Measurements from ENCODE around the gene ATG16L1. TPM values are rescaled to one million over a fixed set of nuclear protein-coding genes. Genes with fewer than 3 reads are reported as not detected.

The ATG16L1 gene
- total RNA-seq, 4 donors from 2014 or later, result 38.6 to 77.2 (median 49.4) TPM

DNA sequence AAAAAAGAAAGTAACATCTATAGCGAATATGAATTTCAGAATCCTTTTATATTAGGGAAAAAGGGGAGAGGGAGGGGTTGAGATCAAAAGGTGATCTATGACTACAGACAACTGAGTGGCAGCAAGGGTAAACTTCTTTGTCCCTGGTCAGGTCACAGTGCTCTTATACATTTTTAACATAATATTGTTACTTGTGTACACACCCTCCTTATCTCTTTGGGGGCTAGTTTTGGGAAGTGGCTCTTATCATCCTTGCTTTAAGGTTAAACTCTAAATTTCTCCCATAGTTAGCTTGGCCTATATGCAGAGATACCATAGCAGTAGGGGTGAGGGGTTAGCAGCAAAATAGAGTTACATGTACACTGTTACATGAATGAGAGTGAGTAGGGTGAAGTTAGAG, 31.6 kb upstream of the ATG16L1 start:
- no peaks in the 10 kb centered on the region for H3K9me3 ChIP-seq
- no peak for TF ChIP-seq EP300 (IDR thresholded peaks at IDR 0.05)
- no peak for TF ChIP-seq POLR2AphosphoS5 (IDR thresholded peaks at IDR 0.05)
- TF ChIP-seq POLR2A (IDR thresholded peaks at IDR 0.05), result no peak
- TF ChIP-seq, protein P1, sequence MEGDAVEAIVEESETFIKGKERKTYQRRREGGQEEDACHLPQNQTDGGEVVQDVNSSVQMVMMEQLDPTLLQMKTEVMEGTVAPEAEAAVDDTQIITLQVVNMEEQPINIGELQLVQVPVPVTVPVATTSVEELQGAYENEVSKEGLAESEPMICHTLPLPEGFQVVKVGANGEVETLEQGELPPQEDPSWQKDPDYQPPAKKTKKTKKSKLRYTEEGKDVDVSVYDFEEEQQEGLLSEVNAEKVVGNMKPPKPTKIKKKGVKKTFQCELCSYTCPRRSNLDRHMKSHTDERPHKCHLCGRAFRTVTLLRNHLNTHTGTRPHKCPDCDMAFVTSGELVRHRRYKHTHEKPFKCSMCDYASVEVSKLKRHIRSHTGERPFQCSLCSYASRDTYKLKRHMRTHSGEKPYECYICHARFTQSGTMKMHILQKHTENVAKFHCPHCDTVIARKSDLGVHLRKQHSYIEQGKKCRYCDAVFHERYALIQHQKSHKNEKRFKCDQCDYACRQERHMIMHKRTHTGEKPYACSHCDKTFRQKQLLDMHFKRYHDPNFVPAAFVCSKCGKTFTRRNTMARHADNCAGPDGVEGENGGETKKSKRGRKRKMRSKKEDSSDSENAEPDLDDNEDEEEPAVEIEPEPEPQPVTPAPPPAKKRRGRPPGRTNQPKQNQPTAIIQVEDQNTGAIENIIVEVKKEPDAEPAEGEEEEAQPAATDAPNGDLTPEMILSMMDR (IDR thresholded peaks at IDR 0.05), result no peak

DNA sequence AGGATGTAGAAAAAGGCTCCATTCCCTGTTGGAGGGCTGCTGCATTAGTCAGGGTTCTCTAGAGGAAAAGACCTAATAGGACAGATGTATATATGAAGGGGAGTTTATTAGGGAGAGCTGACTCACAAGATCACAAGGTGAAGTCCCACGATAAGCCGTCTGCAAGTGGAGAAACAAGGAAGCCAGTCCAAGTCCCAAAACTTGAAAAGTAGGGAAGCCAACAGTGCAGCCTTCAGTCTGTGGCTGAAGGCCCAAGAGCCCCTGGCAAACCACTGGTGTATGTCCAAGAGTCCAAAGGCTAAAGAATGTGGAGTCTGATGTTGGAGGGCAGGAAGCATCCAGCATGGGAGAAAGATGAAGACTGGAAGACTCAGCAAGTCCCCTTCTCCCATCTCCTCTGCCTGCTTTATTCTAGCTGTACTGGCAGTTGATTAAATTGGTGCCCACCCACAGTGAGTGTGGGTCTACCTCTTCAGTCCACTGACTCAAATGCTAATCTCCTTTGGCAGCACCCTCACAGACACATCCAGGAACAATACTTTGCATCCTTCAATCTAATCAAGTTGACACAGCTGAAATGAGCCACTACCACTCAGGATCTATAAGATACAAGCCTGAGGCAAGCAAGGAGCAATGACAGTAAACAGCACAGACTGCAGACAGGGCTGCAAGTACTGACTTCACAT, 30.0 kb upstream of the ATG16L1 start:
- H3K4me3 ChIP-seq, result no peak overlapping the region
- no peaks in the 10 kb centered on the region for H3K4me1 ChIP-seq
- no peaks in the 10 kb centered on the region for H3K36me3 ChIP-seq
- 64% methylated on average over 2 of the region's 2 CpGs for WGBS
- TF ChIP-seq, protein P1 (IDR thresholded peaks at IDR 0.05), result no peak
- TF ChIP-seq EP300 (IDR thresholded peaks at IDR 0.05) (no peak), POLR2A (IDR thresholded peaks at IDR 0.05) (no peak), POLR2AphosphoS5 (IDR thresholded peaks at IDR 0.05) (no peak)
- H3K27me3 ChIP-seq, result no peaks in the 10 kb centered on the region
- no peak overlapping the region for H3K27ac ChIP-seq
- no peak for DNase-seq (ENCODE audit: low spot score in 2 of 2)
- no peaks in the 10 kb centered on the region for H3K9me3 ChIP-seq

More for the DNA sequence above, 31.6 kb upstream of the ATG16L1 start:
- WGBS, result 97% methylated on average over 1 of the region's 1 CpG
- Histone ChIP-seq H3K4me3 (no peak overlapping the region), H3K36me3 (no peaks in the 10 kb centered on the region), H3K4me1 (no peaks in the 10 kb centered on the region), H3K27me3 (no peaks in the 10 kb centered on the region), H3K27ac (no peak overlapping the region)
- no peak for DNase-seq (ENCODE audit: low spot score in 2 of 2)

DNA sequence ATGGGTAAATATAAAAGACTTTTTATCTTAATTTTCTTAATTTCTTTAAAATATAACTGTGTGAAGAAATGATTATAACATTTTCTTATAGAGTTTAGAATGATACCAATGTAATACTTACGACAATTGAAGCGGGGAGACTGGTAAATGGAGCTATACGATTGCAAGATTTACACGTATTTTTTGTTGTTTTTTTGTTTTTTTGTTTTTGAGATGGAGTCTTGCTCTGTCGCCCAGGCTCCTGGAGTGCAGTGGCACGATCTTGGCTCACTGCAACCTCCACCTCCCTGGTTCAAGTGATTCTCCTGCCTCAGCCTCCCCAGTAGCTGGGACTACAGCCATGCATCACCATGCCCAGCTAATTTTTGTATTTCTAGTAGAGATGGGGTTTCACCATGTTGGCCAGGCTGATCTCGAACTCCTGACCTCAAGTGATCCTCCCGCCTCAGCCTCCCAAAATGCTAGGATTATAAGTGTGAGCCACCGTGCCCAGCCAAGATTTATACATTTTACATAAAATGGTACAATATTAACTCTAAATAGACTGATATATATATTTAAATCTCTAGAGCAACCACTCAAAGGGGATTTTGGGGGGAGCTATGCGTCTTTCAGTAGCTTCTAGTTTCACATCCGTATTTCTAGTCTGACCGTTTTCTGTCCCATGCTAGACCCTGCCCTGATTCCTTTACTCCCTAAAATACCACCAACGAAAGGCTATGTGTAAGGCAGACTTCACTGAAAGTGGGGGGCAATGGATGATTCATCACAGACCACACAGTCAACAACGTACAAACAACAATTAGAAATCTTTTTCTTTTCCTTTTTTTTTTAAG, 28.2 kb upstream of the ATG16L1 start:
- no peaks in the 10 kb centered on the region for H3K27me3 ChIP-seq
- no peaks in the 10 kb centered on the region for H3K4me1 ChIP-seq
- no peaks in the 10 kb centered on the region for H3K36me3 ChIP-seq
- TF ChIP-seq POLR2A (IDR thresholded peaks at IDR 0.05), result no peak
- TF ChIP-seq EP300 (IDR thresholded peaks at IDR 0.05), result no peak
- TF ChIP-seq POLR2AphosphoS5 (IDR thresholded peaks at IDR 0.05), result no peak
- TF ChIP-seq, protein P1 (IDR thresholded peaks at IDR 0.05), result no peak
- no peak overlapping the region for H3K27ac ChIP-seq
- H3K9me3 ChIP-seq, result no peaks in the 10 kb centered on the region
- DNase-seq (ENCODE audit: low spot score in 2 of 2), result no peak
- no peak overlapping the region for H3K4me3 ChIP-seq
- 85% methylated on average over 14 of the region's 14 CpGs for WGBS

DNA sequence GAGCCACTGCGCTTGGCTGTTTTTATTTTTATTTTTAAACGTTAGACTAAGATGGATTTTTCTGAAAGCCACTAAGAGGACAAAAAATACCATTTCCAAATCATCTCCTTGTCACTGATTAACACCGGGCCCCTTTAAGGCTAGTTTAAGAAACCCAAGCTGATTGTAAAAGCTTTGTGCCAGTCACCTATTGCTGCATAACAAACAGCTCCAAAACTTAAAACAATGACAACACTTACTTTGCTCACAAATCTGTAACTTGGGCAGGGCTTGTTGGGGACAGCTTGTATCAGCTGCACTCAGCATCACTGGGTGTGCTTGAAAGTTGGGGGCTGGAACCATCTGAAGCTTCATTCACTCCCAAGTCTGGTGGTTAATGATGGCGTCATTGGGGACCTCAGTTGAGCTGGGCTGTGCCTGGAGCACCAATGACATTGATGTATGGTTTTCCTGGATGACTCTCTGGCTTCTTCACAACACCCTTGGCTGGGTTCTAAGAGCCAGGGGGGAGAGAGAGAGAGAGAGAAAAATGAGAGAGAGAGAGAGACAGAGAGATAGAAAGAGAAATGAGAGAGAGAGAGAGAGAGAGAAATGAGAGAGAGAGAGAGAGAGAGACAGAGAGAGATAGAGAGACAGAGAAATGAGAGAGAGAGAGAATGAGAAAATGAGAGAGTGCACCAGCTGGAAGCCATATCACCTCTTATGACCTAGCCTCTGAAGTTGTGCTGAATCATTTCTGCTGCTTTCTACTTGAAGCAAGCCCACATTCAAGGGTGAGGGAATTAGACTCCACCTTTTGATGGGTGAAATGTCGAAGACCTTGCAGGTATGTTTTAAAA, 26.0 kb upstream of the ATG16L1 start:
- no peaks in the 10 kb centered on the region for H3K4me1 ChIP-seq
- no peaks in the 10 kb centered on the region for H3K27me3 ChIP-seq
- TF ChIP-seq POLR2A (IDR thresholded peaks at IDR 0.05) (no peak), POLR2AphosphoS5 (IDR thresholded peaks at IDR 0.05) (no peak), EP300 (IDR thresholded peaks at IDR 0.05) (no peak)
- TF ChIP-seq, protein P1 (IDR thresholded peaks at IDR 0.05), result no peak
- DNase-seq (ENCODE audit: low spot score in 2 of 2), result no peak
- no peaks in the 10 kb centered on the region for H3K36me3 ChIP-seq
- H3K9me3 ChIP-seq, result no peaks in the 10 kb centered on the region
- 90% methylated on average over 5 of the region's 5 CpGs for WGBS
- no peak overlapping the region for H3K4me3 ChIP-seq
- no peak overlapping the region for H3K27ac ChIP-seq
